Stimulated activated CD4-positive, alpha-beta T cell treated with anti-CD3 and anti-CD28 coated beads, Interleukin-4, amount 100 ng/mL, for 48 hours (primary cell): ENCODE results near the gene ADAMTS12.

Experiments
- DNase-seq, 2 donors: peaks; one replicate each; pipeline ENCODE4 v3.0.0-alpha.2; 2020; ENCODE audit warnings: low read depth in 2 of 2

The ADAMTS12 gene

DNA sequence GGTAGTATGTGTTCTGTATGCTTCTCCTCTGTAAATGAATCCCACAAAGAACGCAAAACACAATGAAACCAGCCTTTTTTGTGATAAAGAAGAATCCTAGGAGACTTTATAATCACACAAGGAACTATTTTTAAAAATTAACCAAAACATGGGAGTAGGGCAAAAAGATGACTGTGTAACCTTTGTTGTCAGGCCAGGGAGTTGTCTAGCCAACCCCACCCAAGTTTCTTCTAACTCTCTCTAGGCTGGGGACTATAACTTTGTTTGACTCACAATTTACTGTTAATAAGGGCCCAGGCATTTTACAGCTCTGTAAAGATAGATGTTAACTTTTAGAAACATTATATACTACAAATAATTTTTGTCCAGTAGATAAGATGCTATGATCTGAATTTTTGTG, 176.1 kb downstream of the ADAMTS12 start:
- DNase-seq: no peak

DNA sequence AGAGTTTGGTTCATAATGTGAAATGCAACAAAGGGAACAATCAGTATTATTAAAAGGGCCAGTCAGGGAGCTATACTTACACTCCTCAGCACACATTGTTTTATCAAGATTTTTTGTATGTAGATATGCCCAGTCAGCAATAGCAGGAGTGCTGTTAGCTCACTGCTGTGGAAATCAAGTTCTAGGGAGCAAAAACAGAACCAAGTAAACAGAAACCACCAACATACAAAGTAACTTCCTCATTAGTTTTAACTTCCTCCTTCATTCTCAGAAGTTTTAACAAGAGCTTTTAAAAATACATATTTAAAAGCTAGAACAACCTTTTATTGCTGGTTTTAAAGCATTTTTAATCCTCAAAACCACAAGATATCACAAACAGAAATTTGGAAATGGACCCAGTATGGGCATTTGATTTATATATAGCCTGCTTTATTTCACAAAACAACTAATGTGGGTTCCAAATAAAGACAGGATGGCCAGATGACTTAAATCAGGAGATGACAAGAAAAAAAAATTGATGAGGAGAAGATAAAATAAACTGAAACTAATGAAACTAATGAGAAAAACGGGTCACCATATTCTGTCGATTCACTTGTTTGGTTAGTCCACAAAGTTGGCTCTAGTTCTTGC, 178.5 kb downstream of the ADAMTS12 start:
- DNase-seq: no peak

DNA sequence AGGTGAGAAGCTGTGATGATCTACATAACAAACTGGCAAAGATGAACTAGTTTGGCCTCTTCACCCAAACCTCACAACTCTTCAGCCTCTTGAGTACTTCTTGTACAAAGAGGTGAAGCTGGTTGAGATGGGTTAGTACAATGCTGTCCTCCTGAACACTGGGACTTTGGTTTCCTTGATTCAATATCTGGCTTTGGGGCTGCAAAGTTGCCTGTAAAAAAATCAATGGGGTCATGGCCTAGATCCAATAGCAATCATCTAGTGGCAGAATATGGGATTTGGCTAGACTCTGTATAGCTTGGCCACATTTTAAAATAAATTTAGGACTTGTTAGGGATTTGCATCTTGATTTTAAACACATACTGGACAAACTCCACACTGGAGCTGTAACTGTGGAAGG, 179.1 kb downstream of the ADAMTS12 start:
- no peak for DNase-seq

DNA sequence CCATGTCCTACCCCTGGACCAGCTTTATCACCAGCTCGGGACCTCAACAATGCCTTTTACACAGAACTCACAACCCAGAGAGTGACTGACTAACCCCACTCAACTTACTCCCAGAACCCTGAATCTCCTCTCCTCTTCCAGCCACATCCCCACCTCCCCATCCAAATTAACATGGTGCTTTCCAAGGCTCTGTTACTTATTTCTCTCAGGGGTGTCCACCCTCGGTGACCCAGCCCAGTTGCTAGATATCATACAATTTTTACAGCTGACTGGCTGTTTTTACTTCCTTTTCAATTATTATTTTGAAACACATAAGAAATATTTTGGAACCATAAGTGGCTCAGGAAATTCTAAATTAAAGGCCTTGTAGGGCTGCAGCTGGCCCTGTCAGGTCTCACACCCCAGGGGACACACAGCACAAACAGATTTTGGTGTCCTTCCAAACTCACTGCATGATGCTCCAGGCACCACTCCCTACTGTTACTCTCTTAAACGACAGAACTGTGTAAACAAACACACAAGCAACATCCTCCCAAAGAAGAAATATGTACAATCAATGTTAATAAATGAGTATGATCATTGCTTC, 180.6 kb downstream of the ADAMTS12 start:
- DNase-seq: no peak

GRCh38 chr5:33702867-33703266, 188.9 kb downstream of the ADAMTS12 start:
- no peak for DNase-seq

GRCh38 chr5:33701951-33702350, 189.8 kb downstream of the ADAMTS12 start:
- no peak for DNase-seq

GRCh38 chr5:33701251-33701650, 190.5 kb downstream of the ADAMTS12 start:
- no peak for DNase-seq

DNA sequence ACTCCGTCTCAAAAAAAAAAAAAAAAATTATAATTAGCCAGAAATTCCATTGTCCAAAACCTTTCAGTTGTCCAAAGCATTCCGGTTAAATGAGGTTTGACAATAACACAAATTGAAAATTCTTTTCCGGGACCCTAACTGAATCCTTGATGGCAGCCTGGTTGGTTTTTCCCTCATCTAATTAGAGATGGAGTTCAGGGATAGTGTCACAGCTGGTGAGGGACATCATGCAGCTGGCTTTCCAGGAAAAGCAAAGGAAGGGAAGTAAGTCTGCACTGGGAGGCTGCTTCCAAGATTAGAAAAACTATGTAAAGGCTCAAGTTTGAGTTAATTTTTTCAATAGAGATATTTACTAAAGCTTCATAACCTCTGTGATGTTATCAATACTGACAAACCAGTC, 195.4 kb downstream of the ADAMTS12 start:
- DNase-seq: no peak

DNA sequence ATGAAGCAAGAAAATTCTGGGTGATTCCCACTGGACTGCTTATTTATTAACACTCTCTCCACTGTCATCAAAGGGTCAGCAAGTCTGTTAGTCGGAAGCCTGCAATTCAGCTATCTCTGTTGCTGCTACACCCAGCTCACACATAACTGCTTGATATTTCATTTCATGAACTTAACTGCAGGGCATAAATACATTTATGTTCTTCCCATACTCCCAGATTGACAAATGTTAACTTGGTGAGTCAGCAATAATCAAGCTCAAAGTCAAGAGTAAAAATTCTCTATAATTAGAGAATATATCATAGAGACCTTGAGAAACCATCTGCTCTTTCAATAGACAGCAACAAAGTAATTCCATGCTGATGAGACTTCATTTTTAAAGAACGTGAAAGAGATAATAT, 198.8 kb downstream of the ADAMTS12 start:
- no peak for DNase-seq

GRCh38 chr5:33691856-33692255, 199.9 kb downstream of the ADAMTS12 start:
- DNase-seq: no peak

DNA sequence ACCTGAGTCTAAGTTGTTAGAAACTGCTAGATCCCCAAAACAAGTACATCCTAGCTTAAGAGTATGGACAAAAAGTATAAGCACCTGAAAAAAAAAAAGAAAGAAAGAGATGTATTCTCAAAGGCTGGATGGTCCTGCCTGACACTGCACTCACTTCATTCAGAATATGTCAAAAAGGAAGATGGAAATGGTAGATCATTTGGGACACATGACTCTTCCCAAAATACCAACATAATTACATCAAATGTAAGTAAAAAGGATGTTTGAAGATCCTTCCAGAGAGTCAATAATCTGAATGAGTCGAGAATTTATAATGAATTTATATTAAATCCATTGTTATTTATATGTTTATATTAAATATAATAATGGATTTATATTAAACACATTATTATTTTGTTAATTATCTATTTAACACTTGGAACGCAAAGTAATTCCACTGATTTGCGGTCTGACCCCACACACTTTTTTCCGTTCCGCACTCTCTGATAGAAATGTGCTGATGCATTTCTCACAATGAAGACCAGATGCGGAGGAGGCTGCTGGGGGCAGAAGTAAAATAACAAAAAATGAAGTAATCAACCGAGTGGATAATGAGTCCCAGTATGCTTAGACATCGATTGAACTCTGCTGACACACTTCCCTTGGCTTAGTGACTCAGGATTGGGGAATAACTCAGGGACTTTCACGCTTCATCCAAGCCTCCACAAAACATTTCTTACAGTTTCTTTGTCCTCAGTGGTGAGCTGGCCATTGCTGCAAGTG, 201.2 kb downstream of the ADAMTS12 start:
- DNase-seq: no peak

DNA sequence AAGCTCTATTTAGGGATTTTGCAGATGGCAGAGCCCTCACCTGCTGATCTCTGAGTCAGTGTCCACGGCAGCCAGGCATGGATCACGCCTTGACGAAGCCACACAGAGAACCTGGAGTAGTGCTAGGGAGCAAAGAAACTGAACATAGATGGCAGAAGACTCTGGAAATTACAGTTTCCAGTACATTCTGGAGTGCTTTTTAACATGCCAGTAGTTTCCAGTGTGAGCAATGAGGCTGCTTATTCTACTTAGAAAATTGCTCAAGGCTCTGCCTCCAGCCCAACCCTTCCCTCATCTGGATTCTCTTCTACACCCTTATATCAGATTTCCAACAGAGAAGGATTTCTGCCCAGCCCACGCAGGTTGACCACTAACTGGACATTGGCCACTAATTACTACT, 203.3 kb downstream of the ADAMTS12 start:
- no peak for DNase-seq

- DNase-seq: no peak
Observed at GRCh38 chr5:33688066-33688465, 203.7 kb downstream of the ADAMTS12 start.

GRCh38 chr5:33685873-33686755, 205.7 kb downstream of the ADAMTS12 start:
- DNase-seq: no peak

- DNase-seq: no peak
Observed at GRCh38 chr5:33684496-33685159, 207.2 kb downstream of the ADAMTS12 start.

- no peak for DNase-seq
Observed at GRCh38 chr5:33679791-33680190, 212.0 kb downstream of the ADAMTS12 start.

DNA sequence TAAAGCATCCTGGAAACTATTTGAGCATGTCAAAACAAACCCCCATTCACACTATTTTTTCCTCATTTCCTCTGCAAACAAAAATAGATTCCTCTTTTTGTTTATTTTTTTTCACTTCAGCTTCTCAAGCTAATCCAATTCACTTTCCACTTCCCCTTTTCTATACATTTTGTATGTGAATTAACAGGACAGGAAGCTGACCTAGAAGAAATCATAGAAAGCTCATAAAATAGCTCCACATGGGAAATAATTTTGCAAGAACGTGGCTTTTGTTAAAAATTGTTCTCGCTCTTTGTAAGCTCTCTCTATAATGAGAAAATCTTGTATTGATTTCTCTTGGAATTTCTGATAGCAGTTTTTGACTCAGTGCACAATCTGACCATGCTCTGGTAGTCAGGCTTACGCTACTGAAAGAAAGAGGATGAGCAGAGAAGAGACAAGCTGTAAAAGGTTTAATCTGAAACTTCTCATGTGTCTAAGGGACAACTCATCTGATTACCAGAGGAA, 215.8 kb downstream of the ADAMTS12 start:
- DNase-seq: no peak

GRCh38 chr5:33671700-33672291, 220.0 kb downstream of the ADAMTS12 start:
- DNase-seq: no peak

- DNase-seq: no peak
Observed at GRCh38 chr5:33662722-33663427, 228.9 kb downstream of the ADAMTS12 start.

DNA sequence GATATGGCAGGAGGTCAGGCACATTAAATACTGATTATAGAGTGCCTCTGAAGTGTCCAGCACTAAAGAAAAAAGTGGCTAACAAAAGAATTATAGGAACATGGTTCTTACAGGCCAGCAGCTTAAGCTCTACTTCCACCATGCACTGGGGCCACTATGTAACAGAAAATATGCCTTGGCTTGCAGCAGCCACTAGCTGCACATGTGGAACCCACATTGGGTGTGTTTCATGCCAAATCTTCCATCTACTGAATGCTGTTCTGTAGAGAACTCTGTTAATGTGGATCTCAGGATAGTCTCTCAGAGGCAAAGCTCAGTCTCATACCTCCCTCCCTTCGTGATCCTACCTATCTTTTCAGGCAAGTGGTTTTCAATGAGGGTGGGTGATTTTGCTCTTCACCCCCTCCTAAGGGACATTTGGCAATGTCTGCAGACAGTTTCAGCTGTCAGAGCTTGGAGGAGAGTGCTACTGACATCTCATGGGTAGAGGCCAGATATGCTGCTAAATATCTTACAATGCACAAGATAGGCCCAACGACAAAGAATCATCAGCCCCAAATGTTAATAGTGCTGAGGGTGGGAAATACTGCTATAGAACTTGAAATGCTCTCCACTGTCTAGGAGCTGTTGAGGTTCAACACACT, 232.1 kb downstream of the ADAMTS12 start:
- DNase-seq: no peak
